ENCODE results near the gene NCMAP. TPM values are rescaled to one million over a fixed set of nuclear protein-coding genes. Genes with fewer than 3 reads are reported as not detected.

Gene NCMAP
- total RNA-seq, 1 donor from 2014 or later = 0.52 TPM

GRCh38 chr1:24606621-24607020 lies 50.7 kb downstream of the NCMAP start:
- peaks cover 0 to 10% (median 7%) of the 10 kb centered on the region in 3 donors for H3K27me3 ChIP-seq (ENCODE audit: control insufficient read depth in 3 of 3, insufficient read depth in 3 of 3, low read length in 3 of 3)
- no peaks in the 10 kb centered on the region for H3K4me1 ChIP-seq (ENCODE audit: control insufficient read depth in 3 of 3, insufficient read depth in 3 of 3, low read length in 3 of 3)
- no peak overlapping the region for H3K4me3 ChIP-seq (ENCODE audit: low read length in 3 of 3)
- no peak overlapping the region for H3K27ac ChIP-seq (ENCODE audit: low read depth, low read length)
- H3K36me3 ChIP-seq (ENCODE audit: control insufficient read depth in 3 of 3, insufficient read depth in 3 of 3, low read length in 3 of 3) = no peaks in the 10 kb centered on the region
- H3K9me3 ChIP-seq (ENCODE audit: control insufficient read depth in 3 of 3, low read length in 3 of 3) = no peaks in the 10 kb centered on the region
- H3K9ac ChIP-seq (ENCODE audit: low read depth in 1 of 3, low read length in 3 of 3) = no peak overlapping the region

- Histone ChIP-seq H3K27ac (ENCODE audit: low read depth, low read length) (no peak overlapping the region), H3K4me1 (ENCODE audit: control insufficient read depth in 3 of 3, insufficient read depth in 3 of 3, low read length in 3 of 3) (no peaks in the 10 kb centered on the region), H3K36me3 (ENCODE audit: control insufficient read depth in 3 of 3, insufficient read depth in 3 of 3, low read length in 3 of 3) (no peaks in the 10 kb centered on the region), H3K9me3 (ENCODE audit: control insufficient read depth in 3 of 3, low read length in 3 of 3) (no peaks in the 10 kb centered on the region), H3K4me3 (ENCODE audit: low read length in 3 of 3) (no peak overlapping the region), H3K27me3 (ENCODE audit: control insufficient read depth in 3 of 3, insufficient read depth in 3 of 3, low read length in 3 of 3) (peaks cover 0 to 10% (median 7%) of the 10 kb centered on the region in 3 donors), H3K9ac (ENCODE audit: low read depth in 1 of 3, low read length in 3 of 3) (no peak overlapping the region)
These were observed 54.1 kb downstream of the NCMAP start for GRCh38 chr1:24609949-24610517.

GRCh38 chr1:24619376-24619775 lies 63.5 kb downstream of the NCMAP start:
- no peaks in the 10 kb centered on the region for H3K36me3 ChIP-seq (ENCODE audit: control insufficient read depth in 3 of 3, insufficient read depth in 3 of 3, low read length in 3 of 3)
- H3K4me3 ChIP-seq (ENCODE audit: low read length in 3 of 3) = no peak overlapping the region
- no peaks in the 10 kb centered on the region for H3K9me3 ChIP-seq (ENCODE audit: control insufficient read depth in 3 of 3, low read length in 3 of 3)
- H3K27me3 ChIP-seq (ENCODE audit: control insufficient read depth in 3 of 3, insufficient read depth in 3 of 3, low read length in 3 of 3) = peaks cover 0 to 4% (median 3%) of the 10 kb centered on the region in 3 donors
- H3K27ac ChIP-seq (ENCODE audit: low read depth, low read length) = no peak overlapping the region
- H3K4me1 ChIP-seq (ENCODE audit: control insufficient read depth in 3 of 3, insufficient read depth in 3 of 3, low read length in 3 of 3) = no peaks in the 10 kb centered on the region
- no peak overlapping the region for H3K9ac ChIP-seq (ENCODE audit: low read depth in 1 of 3, low read length in 3 of 3)

GRCh38 chr1:24620678-24621077 lies 64.8 kb downstream of the NCMAP start:
- Histone ChIP-seq H3K4me3 (ENCODE audit: low read length in 3 of 3) (no peak overlapping the region), H3K9me3 (ENCODE audit: control insufficient read depth in 3 of 3, low read length in 3 of 3) (no peaks in the 10 kb centered on the region), H3K27ac (ENCODE audit: low read depth, low read length) (no peak overlapping the region), H3K9ac (ENCODE audit: low read depth in 1 of 3, low read length in 3 of 3) (no peak overlapping the region), H3K36me3 (ENCODE audit: control insufficient read depth in 3 of 3, insufficient read depth in 3 of 3, low read length in 3 of 3) (no peaks in the 10 kb centered on the region), H3K27me3 (ENCODE audit: control insufficient read depth in 3 of 3, insufficient read depth in 3 of 3, low read length in 3 of 3) (peaks cover 0 to 4% (median 3%) of the 10 kb centered on the region in 3 donors), H3K4me1 (ENCODE audit: control insufficient read depth in 3 of 3, insufficient read depth in 3 of 3, low read length in 3 of 3) (no peaks in the 10 kb centered on the region)

GRCh38 chr1:24621121-24621520 lies 65.2 kb downstream of the NCMAP start:
- H3K4me3 ChIP-seq (ENCODE audit: low read length in 3 of 3) = no peak overlapping the region
- H3K27ac ChIP-seq (ENCODE audit: low read depth, low read length) = no peak overlapping the region
- H3K9me3 ChIP-seq (ENCODE audit: control insufficient read depth in 3 of 3, low read length in 3 of 3) = no peaks in the 10 kb centered on the region
- H3K9ac ChIP-seq (ENCODE audit: low read depth in 1 of 3, low read length in 3 of 3) = no peak overlapping the region
- H3K36me3 ChIP-seq (ENCODE audit: control insufficient read depth in 3 of 3, insufficient read depth in 3 of 3, low read length in 3 of 3) = no peaks in the 10 kb centered on the region
- no peaks in the 10 kb centered on the region for H3K4me1 ChIP-seq (ENCODE audit: control insufficient read depth in 3 of 3, insufficient read depth in 3 of 3, low read length in 3 of 3)
- peaks cover 0 to 4% (median 3%) of the 10 kb centered on the region in 3 donors for H3K27me3 ChIP-seq (ENCODE audit: control insufficient read depth in 3 of 3, insufficient read depth in 3 of 3, low read length in 3 of 3)

- no peak overlapping the region for H3K4me3 ChIP-seq (ENCODE audit: low read length in 3 of 3)
- no peaks in the 10 kb centered on the region for H3K4me1 ChIP-seq (ENCODE audit: control insufficient read depth in 3 of 3, insufficient read depth in 3 of 3, low read length in 3 of 3)
- no peak overlapping the region for H3K27ac ChIP-seq (ENCODE audit: low read depth, low read length)
- no peak overlapping the region for H3K9ac ChIP-seq (ENCODE audit: low read depth in 1 of 3, low read length in 3 of 3)
- H3K36me3 ChIP-seq (ENCODE audit: control insufficient read depth in 3 of 3, insufficient read depth in 3 of 3, low read length in 3 of 3) = no peaks in the 10 kb centered on the region
- no peaks in the 10 kb centered on the region for H3K9me3 ChIP-seq (ENCODE audit: control insufficient read depth in 3 of 3, low read length in 3 of 3)
- peaks cover 0 to 4% (median 3%) of the 10 kb centered on the region in 3 donors for H3K27me3 ChIP-seq (ENCODE audit: control insufficient read depth in 3 of 3, insufficient read depth in 3 of 3, low read length in 3 of 3)
These were observed 66.3 kb downstream of the NCMAP start for GRCh38 chr1:24622218-24622617.

GRCh38 chr1:24632832-24633175 lies 76.9 kb downstream of the NCMAP start:
- no peak overlapping the region for H3K9ac ChIP-seq (ENCODE audit: low read depth in 1 of 3, low read length in 3 of 3)
- no peaks in the 10 kb centered on the region for H3K36me3 ChIP-seq (ENCODE audit: control insufficient read depth in 3 of 3, insufficient read depth in 3 of 3, low read length in 3 of 3)
- no peak overlapping the region for H3K27ac ChIP-seq (ENCODE audit: low read depth, low read length)
- H3K27me3 ChIP-seq (ENCODE audit: control insufficient read depth in 3 of 3, insufficient read depth in 3 of 3, low read length in 3 of 3) = peaks cover 0 to 2% (median 0%) of the 10 kb centered on the region in 3 donors
- no peaks in the 10 kb centered on the region for H3K9me3 ChIP-seq (ENCODE audit: control insufficient read depth in 3 of 3, low read length in 3 of 3)
- H3K4me1 ChIP-seq (ENCODE audit: control insufficient read depth in 3 of 3, insufficient read depth in 3 of 3, low read length in 3 of 3) = no peaks in the 10 kb centered on the region
- H3K4me3 ChIP-seq (ENCODE audit: low read length in 3 of 3) = no peak overlapping the region

- Histone ChIP-seq H3K27me3 (ENCODE audit: control insufficient read depth in 3 of 3, insufficient read depth in 3 of 3, low read length in 3 of 3) (peaks cover 0 to 2% (median 0%) of the 10 kb centered on the region in 3 donors), H3K4me3 (ENCODE audit: low read length in 3 of 3) (no peak overlapping the region), H3K9me3 (ENCODE audit: control insufficient read depth in 3 of 3, low read length in 3 of 3) (no peaks in the 10 kb centered on the region), H3K4me1 (ENCODE audit: control insufficient read depth in 3 of 3, insufficient read depth in 3 of 3, low read length in 3 of 3) (no peaks in the 10 kb centered on the region), H3K9ac (ENCODE audit: low read depth in 1 of 3, low read length in 3 of 3) (no peak overlapping the region), H3K36me3 (ENCODE audit: control insufficient read depth in 3 of 3, insufficient read depth in 3 of 3, low read length in 3 of 3) (no peaks in the 10 kb centered on the region), H3K27ac (ENCODE audit: low read depth, low read length) (no peak overlapping the region)
These were observed 79.4 kb downstream of the NCMAP start for GRCh38 chr1:24635195-24635843.

- no peak overlapping the region for H3K27ac ChIP-seq (ENCODE audit: low read depth, low read length)
- no peaks in the 10 kb centered on the region for H3K36me3 ChIP-seq (ENCODE audit: control insufficient read depth in 3 of 3, insufficient read depth in 3 of 3, low read length in 3 of 3)
- H3K4me3 ChIP-seq (ENCODE audit: low read length in 3 of 3) = no peak overlapping the region
- H3K4me1 ChIP-seq (ENCODE audit: control insufficient read depth in 3 of 3, insufficient read depth in 3 of 3, low read length in 3 of 3) = peaks cover 4 to 6% (median 5%) of the 10 kb centered on the region in 3 donors
- H3K9ac ChIP-seq (ENCODE audit: low read depth in 1 of 3, low read length in 3 of 3) = no peak overlapping the region
- H3K9me3 ChIP-seq (ENCODE audit: control insufficient read depth in 3 of 3, low read length in 3 of 3) = no peaks in the 10 kb centered on the region
- H3K27me3 ChIP-seq (ENCODE audit: control insufficient read depth in 3 of 3, insufficient read depth in 3 of 3, low read length in 3 of 3) = peaks cover 0 to 2% (median 0%) of the 10 kb centered on the region in 3 donors
These were observed 80.9 kb downstream of the NCMAP start for GRCh38 chr1:24636661-24637357.

GRCh38 chr1:24639094-24639493 lies 83.2 kb downstream of the NCMAP start:
- no peaks in the 10 kb centered on the region for H3K9me3 ChIP-seq (ENCODE audit: control insufficient read depth in 3 of 3, low read length in 3 of 3)
- no peak overlapping the region for H3K27ac ChIP-seq (ENCODE audit: low read depth, low read length)

More at GRCh38 chr1:24639094-24639493, 83.2 kb downstream of the NCMAP start:
- Histone ChIP-seq H3K4me3 (ENCODE audit: low read length in 3 of 3) (no peak overlapping the region), H3K9ac (ENCODE audit: low read depth in 1 of 3, low read length in 3 of 3) (no peak overlapping the region), H3K27me3 (ENCODE audit: control insufficient read depth in 3 of 3, insufficient read depth in 3 of 3, low read length in 3 of 3) (peaks cover 0 to 2% (median 0%) of the 10 kb centered on the region in 3 donors), H3K4me1 (ENCODE audit: control insufficient read depth in 3 of 3, insufficient read depth in 3 of 3, low read length in 3 of 3) (peaks cover 9 to 14% (median 10%) of the 10 kb centered on the region in 3 donors), H3K36me3 (ENCODE audit: control insufficient read depth in 3 of 3, insufficient read depth in 3 of 3, low read length in 3 of 3) (no peaks in the 10 kb centered on the region)

All from skeletal muscle tissue (tissue), 4 donors.